Ecto neural progenitor cell (in vitro differentiated cells): Measurements from ENCODE around the gene PRKAR1B.

Experiments
- DNase-seq: peaks from one replicate; pipeline ENCODE4 v3.0.0-alpha.2; 2018; ENCODE audit warnings: low spot score

PRKAR1B gene

DNA sequence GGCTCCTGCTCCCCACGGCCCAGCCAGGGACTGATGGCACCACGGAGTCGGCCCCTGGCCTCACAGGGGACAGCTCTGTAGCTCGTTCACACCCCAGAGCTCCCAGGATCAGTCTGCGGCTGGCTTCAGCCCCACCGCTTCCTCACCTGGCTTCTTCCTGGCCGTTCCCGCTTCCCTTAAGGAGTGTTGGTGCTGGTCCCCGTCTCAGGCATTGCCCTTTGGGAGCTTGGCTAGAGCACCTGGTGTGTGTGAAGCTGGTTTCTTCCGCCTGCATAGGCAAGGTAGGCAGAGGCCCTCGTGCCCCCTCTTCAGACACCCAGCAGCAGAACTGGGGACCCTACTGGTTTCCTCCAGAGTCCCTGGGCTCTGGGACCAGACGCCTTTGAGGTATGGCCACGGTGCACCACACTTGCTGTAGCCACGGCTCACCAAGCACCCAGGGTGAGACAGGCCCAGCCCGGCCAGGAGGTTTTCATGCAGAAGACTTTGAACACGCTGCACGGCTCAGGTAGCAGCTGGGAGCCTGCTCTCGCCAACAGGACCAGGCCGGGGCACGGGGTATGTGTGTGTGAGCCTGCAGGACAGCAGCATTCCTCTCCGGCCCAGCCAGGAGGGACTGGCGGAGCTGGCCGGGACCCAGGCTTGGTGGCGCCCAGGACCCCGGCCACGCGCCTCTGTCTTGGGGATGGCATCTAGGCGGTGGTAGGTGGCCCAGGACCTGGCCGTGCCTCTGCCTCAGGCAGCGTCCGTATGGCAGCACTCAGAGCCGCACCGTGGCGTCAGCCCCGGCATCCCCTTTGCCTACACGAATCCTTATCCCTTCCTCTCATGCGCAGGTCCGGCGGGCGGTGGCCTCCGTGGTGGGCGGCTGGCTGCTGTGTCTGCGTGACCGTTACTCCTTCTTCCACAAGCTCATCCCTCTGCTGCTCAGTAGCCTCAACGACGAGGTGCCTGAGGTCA is 13.2 kb upstream of the PRKAR1B start:
- DNase-seq = no peak

DNA sequence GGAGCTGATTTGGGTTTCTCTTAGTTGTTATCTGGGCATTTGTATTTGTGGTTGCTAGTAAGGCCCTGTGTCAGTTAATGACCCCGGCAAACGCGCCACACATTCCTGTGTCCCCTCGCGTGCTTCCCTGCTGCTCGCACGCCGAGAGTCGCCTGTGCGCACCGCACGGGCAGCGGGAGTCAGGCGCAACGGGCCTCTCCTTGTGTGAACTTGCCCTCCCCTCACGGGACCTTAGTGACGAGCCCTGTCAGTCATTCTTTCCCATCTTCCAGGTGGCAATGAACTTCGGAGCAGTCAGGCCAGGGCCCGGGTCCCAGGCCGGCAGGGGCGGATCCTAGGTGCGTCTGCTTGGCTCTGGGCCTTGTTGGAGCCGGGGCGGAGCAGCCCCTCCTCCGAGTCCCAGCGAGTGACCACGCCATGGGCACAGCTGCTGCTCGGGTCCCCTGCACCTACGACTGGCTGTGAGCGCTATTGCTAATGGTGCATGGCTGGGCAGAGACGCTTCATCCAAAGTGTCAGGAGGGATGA is 12.4 kb upstream of the PRKAR1B start:
- DNase-seq = no peak

DNA sequence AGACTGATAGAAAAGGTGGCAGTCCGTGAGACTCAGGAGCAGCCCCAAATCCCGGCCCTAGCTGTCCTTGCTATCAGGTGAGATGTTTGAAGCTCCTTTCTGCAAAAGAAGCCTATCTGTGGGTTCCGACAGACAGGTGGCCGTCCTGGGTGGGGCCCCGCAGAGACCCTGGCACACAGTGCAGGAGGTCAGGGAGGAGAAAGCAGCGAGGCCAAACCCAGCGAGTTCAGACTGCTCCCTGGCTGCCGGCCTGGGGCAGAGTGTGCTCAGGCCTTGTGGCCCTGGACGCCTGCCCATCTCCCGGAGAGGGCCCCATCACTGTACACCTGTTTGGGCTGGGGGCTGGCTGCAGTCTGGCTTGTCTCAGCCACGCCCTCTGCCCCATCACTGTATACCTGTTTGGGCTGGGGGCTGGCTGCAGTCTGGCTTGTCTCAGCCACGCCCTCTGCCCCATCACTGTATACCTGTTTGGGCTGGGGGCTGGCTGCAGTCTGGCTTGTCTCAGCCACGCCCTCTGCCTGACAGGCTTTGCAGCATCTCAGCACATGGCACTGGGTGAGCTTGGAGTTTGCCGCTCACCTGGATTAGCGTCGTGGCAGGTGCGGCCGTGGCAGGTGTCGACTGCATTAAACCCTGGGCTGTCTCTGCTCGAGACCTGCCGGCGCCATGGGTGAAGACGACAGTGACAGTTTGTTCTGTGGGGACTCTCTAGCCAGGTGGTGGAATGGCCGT is 11.8 kb upstream of the PRKAR1B start:
- no peak for DNase-seq

DNA sequence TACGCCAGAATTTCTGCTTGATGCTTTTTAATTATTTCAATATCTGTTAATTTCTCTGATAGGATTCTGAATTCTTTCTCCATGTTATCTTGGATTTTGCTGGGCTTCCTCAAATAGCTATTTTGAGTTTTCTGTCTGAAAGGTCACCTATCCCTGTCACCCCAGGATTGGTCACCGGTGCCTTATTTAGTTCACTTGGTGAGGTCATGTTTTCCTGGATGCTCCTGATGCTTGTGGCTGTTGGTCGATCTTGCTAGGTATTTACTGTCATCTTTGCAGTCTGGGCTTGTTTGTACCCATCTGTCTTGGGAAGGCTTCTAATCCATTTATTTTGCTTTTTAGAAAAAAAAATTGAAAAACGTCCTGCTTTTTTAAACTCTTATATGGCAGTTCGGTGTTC is 11.2 kb upstream of the PRKAR1B start:
- DNase-seq = no peak

DNA sequence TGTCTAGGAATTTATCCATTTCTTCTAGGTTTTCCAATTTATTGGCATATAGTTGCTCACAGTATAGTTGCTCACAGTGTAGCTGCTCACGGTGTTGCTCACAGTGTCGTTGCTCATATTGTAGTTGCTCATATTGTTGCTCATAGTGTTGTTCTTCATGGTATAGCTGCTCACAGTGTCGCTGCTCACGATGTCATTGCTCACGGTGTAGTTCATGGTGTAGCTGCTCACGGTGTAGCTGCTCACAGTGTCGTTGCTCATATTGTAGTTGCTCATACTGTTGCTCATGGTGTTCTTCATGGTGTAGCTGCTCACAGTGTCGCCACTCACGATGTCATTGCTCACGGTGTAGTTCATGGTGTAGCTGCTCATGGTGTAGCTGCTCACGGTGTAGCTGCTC is 7.7 kb upstream of the PRKAR1B start:
- DNase-seq = no peak

DNA sequence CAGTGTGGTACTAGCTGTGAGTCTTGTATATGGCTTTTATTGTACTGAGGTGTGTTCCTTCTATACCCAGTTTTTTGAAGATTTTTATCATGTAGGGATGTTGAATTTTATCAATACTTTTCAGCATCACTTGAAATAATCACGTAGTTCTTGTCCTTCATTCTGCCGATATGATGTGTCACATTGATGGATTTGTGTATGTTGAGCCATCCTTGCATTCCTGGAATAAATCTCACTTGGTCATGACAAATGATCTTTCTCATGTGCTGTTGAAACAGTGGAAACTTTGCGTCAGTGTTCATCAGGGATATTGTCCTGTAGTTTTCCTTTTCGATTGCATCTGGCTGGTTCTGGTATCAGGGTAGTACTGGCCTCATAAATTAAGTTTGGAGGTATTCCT is 7.1 kb upstream of the PRKAR1B start:
- no peak for DNase-seq

DNA sequence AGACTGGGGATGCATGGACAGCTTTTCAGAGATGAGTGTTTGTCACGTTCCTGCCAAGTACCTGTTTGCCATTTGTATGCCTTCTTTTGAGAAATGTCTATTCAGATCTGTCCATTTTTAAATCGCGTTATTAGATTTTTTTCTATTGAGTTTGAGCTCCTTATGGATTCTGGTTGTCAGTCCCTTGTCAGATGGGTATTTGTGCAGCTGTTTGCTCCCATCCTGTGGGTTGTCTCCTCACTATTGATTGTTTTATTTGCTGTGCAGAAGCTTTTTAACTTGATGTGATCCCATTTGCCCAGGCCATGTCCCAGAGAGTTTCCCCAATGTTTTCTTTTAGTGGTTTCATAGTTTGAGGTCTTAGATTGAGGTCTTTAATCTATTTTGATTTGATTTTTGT is 5.5 kb upstream of the PRKAR1B start:
- no peak for DNase-seq

DNA sequence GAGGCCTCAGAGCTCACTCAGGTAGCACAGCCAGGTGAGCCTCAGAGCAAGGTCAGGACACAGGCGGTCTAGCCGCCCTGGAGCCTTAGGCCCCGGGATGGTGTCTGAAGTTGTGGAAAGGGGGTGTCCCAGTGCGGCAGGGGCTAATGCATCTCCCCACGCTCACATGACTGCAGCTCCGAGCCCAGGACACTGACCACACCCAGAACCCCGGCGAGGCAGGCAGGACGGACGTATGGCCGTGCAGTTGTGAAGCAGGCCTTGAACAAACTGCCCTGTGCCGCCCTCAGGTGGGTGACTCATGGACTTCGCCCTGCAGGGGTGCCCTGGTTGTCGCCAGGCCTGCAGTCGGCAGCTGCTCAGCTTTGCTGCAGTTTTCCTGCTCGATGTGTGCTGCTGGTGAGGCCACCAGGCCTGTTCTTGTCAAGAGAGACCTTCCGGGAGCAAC is 5.0 kb upstream of the PRKAR1B start:
- peak; percentile 43 for DNase-seq

DNA sequence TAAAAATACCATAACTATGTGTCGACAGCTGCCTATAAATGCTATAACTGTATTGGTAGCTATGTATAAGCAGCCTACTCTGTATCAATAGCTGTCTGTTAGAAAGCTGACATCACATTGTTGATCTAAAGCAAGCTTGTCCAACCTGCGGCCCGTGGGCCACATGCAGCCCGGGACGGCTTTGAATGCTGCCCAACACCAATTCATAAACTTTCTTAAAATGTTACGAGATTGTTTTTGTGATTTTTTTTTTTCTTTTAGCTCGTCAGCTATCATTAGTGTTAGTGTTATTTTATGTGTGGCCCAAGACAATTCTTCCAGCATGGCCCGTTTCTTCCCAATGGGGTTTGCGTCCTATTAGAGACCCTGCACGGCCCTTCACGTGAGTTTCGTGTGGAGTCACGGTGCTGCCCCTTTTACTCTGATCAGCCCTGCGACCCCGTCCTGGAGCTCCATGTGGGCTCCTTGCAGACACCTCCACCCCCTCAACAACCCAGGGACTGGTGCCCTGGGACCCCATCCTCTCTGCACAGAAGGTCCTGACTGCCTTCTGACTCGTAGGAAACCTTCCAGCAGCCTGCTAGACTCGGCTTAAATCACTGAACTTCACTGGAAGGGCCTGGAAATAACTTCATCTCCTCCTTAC is 4.5 kb upstream of the PRKAR1B start:
- DNase-seq = no peak

DNA sequence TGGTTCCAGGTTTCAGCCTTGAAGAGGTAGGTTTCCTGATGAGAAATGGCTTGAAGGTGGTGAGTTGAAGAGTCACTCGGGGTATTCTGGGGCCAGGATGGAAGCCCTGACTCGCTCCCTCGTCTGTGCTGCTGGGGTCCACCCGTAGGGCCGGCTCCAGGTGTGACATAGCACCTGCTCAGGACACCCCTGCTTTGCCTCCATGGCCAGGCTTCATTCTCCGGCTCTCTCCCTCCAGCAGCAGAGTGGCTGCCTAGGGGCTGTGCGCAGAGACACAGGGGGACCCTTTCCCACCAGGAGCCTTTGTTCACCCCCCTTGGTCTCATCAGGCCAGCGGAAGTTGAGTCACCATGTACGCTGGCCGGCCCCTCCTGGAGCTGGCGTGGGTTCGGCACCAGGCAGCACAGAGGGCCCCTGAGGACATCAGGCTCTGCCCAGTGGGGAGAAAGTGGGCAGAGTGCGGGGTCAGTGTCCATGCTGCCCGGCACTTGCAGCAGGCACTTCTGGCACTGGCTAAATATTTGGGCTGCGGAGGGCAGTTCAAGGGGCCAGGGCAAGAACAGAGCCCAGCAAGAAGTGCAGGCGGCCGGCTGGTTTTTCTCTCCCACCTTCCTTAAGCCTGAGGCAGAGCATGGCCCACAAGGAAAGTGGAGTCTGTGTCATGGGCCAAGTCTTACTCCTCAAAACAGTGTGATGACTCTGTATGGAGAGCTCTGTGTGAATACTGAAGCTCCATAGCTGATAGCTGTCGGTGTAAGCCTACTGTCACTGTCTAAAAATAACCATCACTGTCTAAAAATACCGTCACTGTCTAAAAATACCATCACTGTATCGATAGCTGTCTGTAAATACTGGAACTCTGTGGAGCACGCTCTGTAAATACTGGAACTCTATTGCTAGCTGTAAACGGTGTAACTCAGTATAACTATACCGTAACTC is 3.7 kb upstream of the PRKAR1B start:
- peak; percentile 39 for DNase-seq

DNA sequence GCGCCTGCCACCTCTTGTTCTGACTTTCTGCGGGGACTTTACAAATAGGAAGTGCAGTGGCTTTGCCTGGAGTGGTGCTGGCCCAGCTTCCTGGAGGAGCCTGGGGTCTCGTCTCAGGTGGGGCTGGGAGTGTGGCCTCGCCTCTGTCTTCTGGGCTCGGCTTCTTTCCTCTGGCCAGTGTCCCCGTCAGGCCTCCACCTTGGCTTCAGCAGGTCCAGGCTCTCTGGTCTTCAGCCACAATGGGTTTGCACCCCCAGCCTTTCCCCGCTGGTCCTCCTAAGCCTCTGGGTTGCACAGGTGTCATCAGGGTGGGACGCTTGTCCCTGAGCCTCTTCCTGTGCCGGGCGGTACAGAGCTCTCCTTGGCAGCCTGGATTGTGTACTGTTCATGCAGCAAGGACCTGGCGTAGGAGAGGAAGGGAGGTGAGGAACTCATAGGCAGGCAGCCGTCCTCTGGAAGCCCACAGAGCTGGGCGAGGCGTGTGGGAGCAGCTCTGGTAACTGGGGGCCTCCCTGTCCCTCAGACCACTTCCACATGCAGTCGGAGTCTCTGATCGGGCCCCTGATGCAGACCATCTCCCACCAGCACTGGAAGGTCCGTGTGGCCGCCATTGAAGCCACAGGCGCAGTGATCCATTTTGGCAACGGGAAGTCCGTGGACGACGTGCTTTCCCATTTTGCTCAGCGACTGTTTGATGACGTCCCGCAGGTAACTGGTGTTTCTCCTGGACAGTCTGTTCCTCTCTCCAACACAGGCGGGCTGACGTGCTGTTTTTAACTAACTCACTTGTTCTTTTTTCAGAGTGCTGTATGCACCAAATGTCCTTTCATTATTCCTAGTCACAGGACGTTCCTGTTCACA is 2.3 kb upstream of the PRKAR1B start:
- DNase-seq = no peak

DNA sequence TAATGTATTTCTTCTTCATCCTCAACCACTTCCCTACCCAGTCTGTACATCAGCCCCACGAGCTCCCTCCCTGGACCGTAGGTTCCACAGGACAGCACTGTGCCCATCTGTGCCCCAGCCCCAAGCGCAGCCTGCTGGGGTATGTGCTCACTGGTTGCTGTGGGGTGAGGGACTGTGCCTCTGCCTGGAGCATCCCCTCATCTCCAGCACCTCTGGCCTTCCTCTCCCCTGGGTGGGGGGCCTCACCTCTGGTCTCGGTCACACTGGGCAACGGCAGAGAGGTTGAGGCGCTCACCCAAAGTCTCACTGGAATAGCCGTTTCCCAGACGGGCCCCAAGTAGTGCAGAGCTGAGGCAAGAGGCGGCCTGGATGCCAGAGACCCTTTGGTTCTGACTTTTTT is 1.5 kb upstream of the PRKAR1B start:
- DNase-seq = no peak

DNA sequence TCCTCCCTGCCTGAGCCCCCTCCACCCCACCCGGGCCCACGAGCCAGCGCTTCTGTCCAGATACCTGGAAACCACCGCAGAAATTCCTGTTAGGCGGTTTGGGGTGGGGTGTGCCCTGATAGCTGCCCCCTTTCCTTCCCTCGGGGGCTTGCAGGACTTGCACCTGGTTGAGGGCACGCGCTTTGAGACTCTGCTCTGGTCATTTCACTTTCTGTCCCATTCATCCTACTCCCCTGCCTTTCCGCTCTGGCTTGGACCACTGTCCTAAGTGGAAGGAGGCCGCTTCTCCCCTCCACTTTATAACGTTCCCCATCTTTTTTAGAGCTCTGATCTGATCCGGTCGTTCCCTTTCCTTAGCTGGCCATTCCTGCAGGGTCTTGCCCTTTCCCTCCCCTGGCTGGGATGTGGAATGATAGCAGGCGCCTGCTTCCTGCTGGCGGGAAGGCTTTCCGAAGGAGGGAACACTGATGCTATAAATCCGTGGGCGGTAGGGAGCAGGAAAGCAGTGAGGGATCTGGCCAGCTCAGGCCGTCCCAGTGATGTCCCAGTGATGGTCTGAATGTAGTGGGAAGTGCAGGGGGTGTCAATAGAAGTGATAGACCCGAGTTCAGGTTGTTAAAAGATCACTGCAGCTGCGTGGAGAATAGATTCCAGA is 852 bp upstream of the PRKAR1B start:
- peak; percentile 44 for DNase-seq

DNA sequence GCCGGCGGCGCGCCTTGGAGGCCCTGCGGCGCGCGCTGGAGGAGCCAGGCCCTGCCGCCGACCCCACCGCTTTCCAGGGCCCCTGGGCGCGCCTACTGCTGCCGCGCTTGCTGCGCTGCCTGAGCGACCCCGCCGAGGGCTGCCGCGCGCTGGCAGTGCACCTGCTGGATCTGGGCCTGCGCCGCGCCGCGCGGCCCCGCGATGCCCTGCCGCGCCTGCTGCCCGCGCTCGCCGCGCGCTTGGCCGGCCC is 302 bp downstream of the PRKAR1B start:
- DNase-seq = no peak

DNA sequence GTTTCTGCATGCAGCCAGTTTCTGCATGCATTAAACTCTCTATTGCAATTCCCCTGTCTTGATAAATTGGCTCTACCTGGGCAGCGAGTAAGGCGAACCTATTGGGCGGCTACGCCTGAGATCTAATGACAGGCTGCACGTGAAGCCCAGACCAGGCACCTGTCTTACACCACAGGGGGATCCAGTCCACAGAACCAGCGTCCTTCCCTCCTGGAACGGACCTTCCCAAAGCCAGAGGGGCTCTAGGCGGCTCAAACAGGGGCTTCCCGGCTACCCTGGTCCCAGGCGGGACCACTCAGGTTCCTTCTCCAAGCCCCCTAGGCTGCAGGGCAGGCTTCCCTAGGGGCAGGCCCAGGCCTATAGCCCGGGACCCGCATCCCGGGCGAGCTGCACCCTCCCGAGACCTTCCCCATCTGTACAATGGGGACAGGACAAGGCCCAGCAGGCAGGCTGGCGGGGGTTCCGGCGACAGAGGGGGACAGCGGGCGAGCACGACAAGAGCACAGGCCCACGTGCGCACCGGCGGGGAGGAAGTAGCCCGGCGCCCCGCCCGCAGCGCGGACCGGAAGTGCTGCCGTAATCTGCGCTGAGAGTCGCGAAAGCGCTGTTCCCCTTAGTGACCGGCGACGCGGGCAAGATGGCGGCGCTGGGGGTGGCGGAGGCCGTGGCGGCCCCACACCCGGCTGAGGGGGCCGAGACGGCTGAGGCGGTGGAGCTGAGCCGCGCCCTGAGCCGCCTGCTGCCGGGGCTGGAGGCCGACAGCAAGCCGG is 812 bp downstream of the PRKAR1B start, which contains the start of gene DNAAF5:
TSS of gene DNAAF5 (plus strand) at position 616 of the 770 bp plus-strand sequence. CDS start at position 638, 22 bp downstream.
- DNase-seq = peak; percentile 91

DNA sequence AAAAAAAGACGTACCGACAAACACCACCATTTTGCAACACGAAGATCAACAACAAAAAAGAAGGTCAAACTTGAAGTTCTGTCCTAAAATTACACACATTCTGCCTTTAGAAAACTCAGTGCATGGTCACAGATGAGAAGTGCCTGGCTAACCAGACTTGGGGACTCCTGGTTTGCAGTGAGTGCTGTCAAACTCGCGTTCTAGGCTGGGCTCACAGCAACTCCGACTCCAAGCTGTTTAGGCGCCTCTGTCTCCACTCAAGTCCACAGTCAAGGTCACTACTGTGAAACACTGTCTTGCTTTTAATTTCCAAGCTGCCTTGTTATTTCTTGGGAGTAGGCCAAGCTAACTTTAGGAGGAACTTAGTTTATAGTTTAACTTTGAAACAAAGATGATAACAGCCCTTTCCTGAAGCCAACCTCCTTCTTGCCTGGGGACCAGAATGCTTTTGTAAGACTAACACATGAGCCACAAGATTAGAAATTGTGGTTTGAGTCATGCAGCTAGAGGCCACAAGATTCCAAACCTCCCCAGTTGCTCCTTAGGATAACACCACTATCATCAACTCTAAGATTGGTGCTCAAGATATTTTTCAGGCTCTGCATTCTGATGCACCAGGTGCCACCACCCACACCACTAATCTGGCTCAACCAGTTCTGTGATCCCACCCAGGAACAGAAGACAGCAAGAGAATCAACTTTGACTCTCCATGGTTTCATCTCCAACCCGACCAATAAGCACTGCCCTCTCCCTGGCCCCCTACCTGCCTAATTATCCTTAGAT is 1.7 kb downstream of the PRKAR1B start:
- DNase-seq = no peak

DNA sequence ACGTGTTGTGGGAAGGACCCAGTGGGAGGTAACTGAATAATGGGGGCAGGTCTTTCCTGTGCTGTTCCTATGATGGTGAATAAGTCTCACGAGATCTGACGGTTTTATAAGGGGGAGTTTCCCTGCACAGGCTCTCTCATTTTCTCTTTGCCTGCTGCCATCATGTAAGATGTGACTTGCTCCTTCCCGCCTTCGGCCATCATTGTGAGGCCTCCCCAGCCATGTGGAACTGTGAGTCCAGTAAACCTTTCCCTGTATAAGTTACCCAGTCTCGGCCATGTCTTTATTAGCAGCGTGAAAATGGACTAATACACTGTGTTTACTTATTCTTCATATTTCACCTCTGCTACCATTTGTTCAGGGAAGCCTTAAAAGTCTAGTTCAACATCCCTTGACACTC is 2.8 kb downstream of the PRKAR1B start:
- no peak for DNase-seq

DNA sequence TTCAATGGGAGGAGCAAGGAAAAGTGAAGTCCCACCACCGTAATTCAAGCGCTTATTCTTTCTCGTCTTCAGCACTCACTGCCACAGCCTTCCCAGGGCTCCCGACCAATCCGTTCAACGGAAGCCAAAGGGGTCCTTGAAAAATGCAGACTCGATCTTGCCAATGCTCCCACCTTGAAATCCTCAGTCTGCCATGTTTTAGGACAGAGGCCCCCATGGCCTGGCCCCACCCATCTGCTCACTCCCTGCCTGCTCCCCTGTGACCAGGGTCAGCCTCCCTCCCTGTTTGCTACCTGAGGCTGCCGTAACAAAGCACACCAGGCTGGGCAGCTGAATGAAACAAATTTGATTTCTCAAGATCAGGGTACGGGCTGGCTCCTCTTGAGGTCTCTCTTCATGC is 3.5 kb downstream of the PRKAR1B start:
- DNase-seq = no peak
